Peyer's patch (tissue), 4 donors: ENCODE results near the gene C1orf167. TPM values are rescaled to one million over a fixed set of nuclear protein-coding genes. Genes with fewer than 3 reads are reported as not detected.

ENCODE experiments used
- DNase-seq, 3 donors: peaks; one replicate each; pipeline ENCODE4 v3.0.0-alpha.2; 2017 to 2019
- H3K27ac ChIP-seq, 4 donors: fragments of 200-600 bp; sonication (generic); one replicate each; pipeline ENCODE4 v1.5.1; 2016 to 2019
- H3K27me3 ChIP-seq, 2 donors: fragments of 200-600 bp; sonication (generic); one replicate each; pipeline ENCODE4 v1.5.1; 2019
- H3K36me3 ChIP-seq, 3 donors: fragments of 200-600 bp; sonication (generic); one replicate each; pipeline ENCODE4 v1.5.1; 2016 to 2019
- H3K4me1 ChIP-seq, 4 donors: fragments of 200-600 bp; sonication (generic); one replicate each; pipeline ENCODE4 v1.5.1; 2016 to 2019
- H3K4me3 ChIP-seq, 4 donors: fragments of 200-600 bp; sonication (generic); 1 replicate in 3 of 4; 2 replicates in 1 of 4; pipeline ENCODE4 v1.5.1; 2016 to 2019; ENCODE audit warnings: mild to moderate bottlenecking in 1 of 4
- H3K9me3 ChIP-seq, 4 donors: fragments of 200-600 bp; sonication (generic); one replicate each; pipeline ENCODE4 v1.5.1; 2016 to 2019; ENCODE audit warnings: mild to moderate bottlenecking in 1 of 4
- CTCF ChIP-seq, 6 experiments: fragments of 450-650 bp in 4 of 6; fragments of 200-600 bp in 2 of 6; sonication (generic) in 1 of 6; IDR thresholded peaks; one replicate each; pipeline ENCODE4 v1.5.1; 2017 to 2019; ENCODE audit warnings: antibody characterized with exemption in 6 of 6, mild to moderate bottlenecking in 3 of 6, moderate library complexity in 1 of 6
- POLR2A ChIP-seq, 2 donors: fragments of 450-650 bp; IDR thresholded peaks; one replicate each; pipeline ENCODE4 v1.5.1; 2017; ENCODE audit warnings: antibody characterized with exemption in 2 of 2, mild to moderate bottlenecking in 2 of 2, moderate library complexity in 2 of 2
- total RNA-seq, 4 donors: library from RNA; depleted of rRNA; stranded (reverse); fragments of >200 nt; gene quantifications; one replicate each; pipeline ENCODE4 v1.1.0, GENCODE V29; 2016

The C1orf167 gene
- total RNA-seq, 4 donors from 2014 or later = not detected

- no peaks in the 10 kb centered on the region for H3K9me3 ChIP-seq
- no peaks in the 10 kb centered on the region for H3K4me1 ChIP-seq
- peak; percentile 85 to 96 (median 94) for DNase-seq
- peak overlapping the region; percentile 57 to 91 (median 74) for H3K27ac ChIP-seq
- TF ChIP-seq POLR2A (IDR thresholded peaks at IDR 0.05) = no peak
- TF ChIP-seq CTCF (IDR thresholded peaks at IDR 0.05) = peak; percentile 86 to 96 (median 90)
- H3K4me3 ChIP-seq = peak overlapping the region; percentile 35 to 56 (median 48)
- no peaks in the 10 kb centered on the region for H3K36me3 ChIP-seq
- no peaks in the 10 kb centered on the region for H3K27me3 ChIP-seq
Observed at GRCh38 chr1:11719313-11720032, 42.5 kb upstream of the C1orf167 start.

- no peaks in the 10 kb centered on the region for H3K9me3 ChIP-seq
- H3K4me3 ChIP-seq = peak overlapping the region in 1 of 4 donors; percentile 43
- no peak for TF ChIP-seq CTCF (IDR thresholded peaks at IDR 0.05)
- TF ChIP-seq POLR2A (IDR thresholded peaks at IDR 0.05) = no peak
- H3K4me1 ChIP-seq = no peaks in the 10 kb centered on the region
- H3K27me3 ChIP-seq = no peaks in the 10 kb centered on the region
- no peak for DNase-seq
- H3K36me3 ChIP-seq = no peaks in the 10 kb centered on the region
- H3K27ac ChIP-seq = peak overlapping the region in 1 of 4 donors; percentile 74
Observed at GRCh38 chr1:11720033-11720376, 42.0 kb upstream of the C1orf167 start.

GRCh38 chr1:11720525-11720924 lies 41.5 kb upstream of the C1orf167 start:
- Histone ChIP-seq H3K4me3 (no peak overlapping the region), H3K27me3 (no peaks in the 10 kb centered on the region), H3K27ac (no peak overlapping the region), H3K4me1 (no peaks in the 10 kb centered on the region), H3K9me3 (no peaks in the 10 kb centered on the region), H3K36me3 (no peaks in the 10 kb centered on the region)
- no peak for DNase-seq
- no peak for TF ChIP-seq CTCF (IDR thresholded peaks at IDR 0.05)
- no peak for TF ChIP-seq POLR2A (IDR thresholded peaks at IDR 0.05)

- DNase-seq = no peak
- Histone ChIP-seq H3K4me3 (no peak overlapping the region), H3K36me3 (no peaks in the 10 kb centered on the region), H3K27me3 (no peaks in the 10 kb centered on the region), H3K27ac (no peak overlapping the region), H3K9me3 (no peaks in the 10 kb centered on the region), H3K4me1 (no peaks in the 10 kb centered on the region)
- TF ChIP-seq POLR2A (IDR thresholded peaks at IDR 0.05) (no peak), CTCF (IDR thresholded peaks at IDR 0.05) (no peak)
Observed at GRCh38 chr1:11721311-11721710, 40.7 kb upstream of the C1orf167 start.

- Histone ChIP-seq H3K27me3 (no peaks in the 10 kb centered on the region), H3K4me3 (no peak overlapping the region), H3K36me3 (no peaks in the 10 kb centered on the region), H3K4me1 (no peaks in the 10 kb centered on the region), H3K9me3 (no peaks in the 10 kb centered on the region), H3K27ac (no peak overlapping the region)
- TF ChIP-seq CTCF (IDR thresholded peaks at IDR 0.05) (no peak), POLR2A (IDR thresholded peaks at IDR 0.05) (no peak)
- no peak for DNase-seq
Observed at GRCh38 chr1:11722538-11722937, 39.5 kb upstream of the C1orf167 start.
